Measurements from ENCODE around the gene ACTG1. TPM values are rescaled to one million over a fixed set of nuclear protein-coding genes. Genes with fewer than 3 reads are reported as not detected.

The ACTG1 gene
- total and polyA plus RNA-seq, 2 of the 13 experiments (the other 11 are each of a cell fraction or from before 2014, with no cell fraction given): 973 to 1,138 TPM

DNA sequence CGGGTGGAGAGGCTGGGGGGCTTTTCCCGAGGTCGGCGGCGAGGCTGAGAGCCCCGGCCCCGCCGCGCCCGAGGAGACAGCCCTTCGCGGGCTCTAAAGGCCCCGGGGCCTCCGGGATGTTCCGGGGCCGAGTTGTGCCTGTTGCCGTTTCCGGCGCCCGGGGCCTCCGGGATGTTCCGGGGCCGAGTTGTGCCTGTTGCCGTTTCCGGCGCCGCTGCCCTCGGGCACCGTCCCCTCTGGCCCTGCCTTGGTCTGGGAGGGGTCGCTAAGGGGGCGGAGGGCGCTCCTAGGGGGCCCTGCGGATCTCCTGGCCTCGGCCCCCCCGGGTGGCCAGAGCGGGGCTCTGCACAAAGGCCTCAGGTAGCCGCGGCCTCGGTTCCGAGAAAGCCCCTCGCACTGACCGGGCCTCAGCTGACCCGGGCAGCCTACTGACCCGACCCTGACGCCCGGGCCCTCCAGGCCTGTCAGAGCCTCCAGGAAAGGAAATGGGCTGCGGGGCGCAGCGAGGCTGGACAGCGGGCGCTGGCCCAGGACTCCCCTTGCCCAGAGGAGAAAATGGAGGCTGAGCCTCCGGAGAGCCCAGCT lies 24.2 kb downstream of the ACTG1 start (continued):
- TF ChIP-seq ZNF431 (CRISPR knock-in tag; IDR thresholded peaks at IDR 0.05; ENCODE audit: borderline replicate concordance, low read depth) (no peak), RXRA (CRISPR knock-in tag; IDR thresholded peaks at IDR 0.05) (no peak), TMF1 (CRISPR knock-in tag; IDR thresholded peaks at IDR 0.05; ENCODE audit: low read depth) (no peak), HNRNPL (IDR thresholded peaks at IDR 0.05; ENCODE audit: low read depth, low read length) (peak; percentile 14; the same call in 1 of the 2 replicates), NR2C2 (CRISPR knock-in tag; IDR thresholded peaks at IDR 0.05; ENCODE audit: borderline replicate concordance) (no peak), YY1 (IDR thresholded peaks at IDR 0.05; ENCODE audit: insufficient read depth, insufficient replicate concordance, low read depth, low read length) (no peak), BCL6 (CRISPR knock-in tag; IDR thresholded peaks at IDR 0.05) (0 out of 2 replicates have a peak, but pooled peaks have one; percentile 1), ZNF451 (CRISPR knock-in tag; IDR thresholded peaks at IDR 0.05) (no peak), GTF3A (CRISPR knock-in tag; conservative IDR thresholded peaks at IDR 0.05) (no peak), ZC3H4 (CRISPR knock-in tag; IDR thresholded peaks at IDR 0.05; ENCODE audit: borderline replicate concordance) (no peak), CAMTA2 (CRISPR knock-in tag; IDR thresholded peaks at IDR 0.05; ENCODE audit: borderline replicate concordance) (no peak; the same call in 1 of the 2 replicates), CEBPB (IDR thresholded peaks at IDR 0.05; ENCODE audit: borderline replicate concordance, low read depth, low read length) (no peak), STAT5B (CRISPR knock-in tag; IDR thresholded peaks at IDR 0.05) (0 out of 2 replicates have a peak, but pooled peaks have one; percentile 32), MTF1 (CRISPR knock-in tag; IDR thresholded peaks at IDR 0.05) (no peak)
- TF ChIP-seq, protein P1, sequence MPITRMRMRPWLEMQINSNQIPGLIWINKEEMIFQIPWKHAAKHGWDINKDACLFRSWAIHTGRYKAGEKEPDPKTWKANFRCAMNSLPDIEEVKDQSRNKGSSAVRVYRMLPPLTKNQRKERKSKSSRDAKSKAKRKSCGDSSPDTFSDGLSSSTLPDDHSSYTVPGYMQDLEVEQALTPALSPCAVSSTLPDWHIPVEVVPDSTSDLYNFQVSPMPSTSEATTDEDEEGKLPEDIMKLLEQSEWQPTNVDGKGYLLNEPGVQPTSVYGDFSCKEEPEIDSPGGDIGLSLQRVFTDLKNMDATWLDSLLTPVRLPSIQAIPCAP (CRISPR knock-in tag; IDR thresholded peaks at IDR 0.05; ENCODE audit: low read depth): no peak
- TF ChIP-seq, protein P2, sequence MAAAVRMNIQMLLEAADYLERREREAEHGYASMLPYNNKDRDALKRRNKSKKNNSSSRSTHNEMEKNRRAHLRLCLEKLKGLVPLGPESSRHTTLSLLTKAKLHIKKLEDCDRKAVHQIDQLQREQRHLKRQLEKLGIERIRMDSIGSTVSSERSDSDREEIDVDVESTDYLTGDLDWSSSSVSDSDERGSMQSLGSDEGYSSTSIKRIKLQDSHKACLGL (CRISPR knock-in tag; IDR thresholded peaks at IDR 0.05): 0 out of 2 replicates have a peak, but pooled peaks have one; percentile 1
- TF ChIP-seq, protein P3, sequence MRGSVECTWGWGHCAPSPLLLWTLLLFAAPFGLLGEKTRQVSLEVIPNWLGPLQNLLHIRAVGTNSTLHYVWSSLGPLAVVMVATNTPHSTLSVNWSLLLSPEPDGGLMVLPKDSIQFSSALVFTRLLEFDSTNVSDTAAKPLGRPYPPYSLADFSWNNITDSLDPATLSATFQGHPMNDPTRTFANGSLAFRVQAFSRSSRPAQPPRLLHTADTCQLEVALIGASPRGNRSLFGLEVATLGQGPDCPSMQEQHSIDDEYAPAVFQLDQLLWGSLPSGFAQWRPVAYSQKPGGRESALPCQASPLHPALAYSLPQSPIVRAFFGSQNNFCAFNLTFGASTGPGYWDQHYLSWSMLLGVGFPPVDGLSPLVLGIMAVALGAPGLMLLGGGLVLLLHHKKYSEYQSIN (CRISPR knock-in tag; IDR thresholded peaks at IDR 0.05; ENCODE audit: borderline replicate concordance): no peak
- TF ChIP-seq, protein P4, sequence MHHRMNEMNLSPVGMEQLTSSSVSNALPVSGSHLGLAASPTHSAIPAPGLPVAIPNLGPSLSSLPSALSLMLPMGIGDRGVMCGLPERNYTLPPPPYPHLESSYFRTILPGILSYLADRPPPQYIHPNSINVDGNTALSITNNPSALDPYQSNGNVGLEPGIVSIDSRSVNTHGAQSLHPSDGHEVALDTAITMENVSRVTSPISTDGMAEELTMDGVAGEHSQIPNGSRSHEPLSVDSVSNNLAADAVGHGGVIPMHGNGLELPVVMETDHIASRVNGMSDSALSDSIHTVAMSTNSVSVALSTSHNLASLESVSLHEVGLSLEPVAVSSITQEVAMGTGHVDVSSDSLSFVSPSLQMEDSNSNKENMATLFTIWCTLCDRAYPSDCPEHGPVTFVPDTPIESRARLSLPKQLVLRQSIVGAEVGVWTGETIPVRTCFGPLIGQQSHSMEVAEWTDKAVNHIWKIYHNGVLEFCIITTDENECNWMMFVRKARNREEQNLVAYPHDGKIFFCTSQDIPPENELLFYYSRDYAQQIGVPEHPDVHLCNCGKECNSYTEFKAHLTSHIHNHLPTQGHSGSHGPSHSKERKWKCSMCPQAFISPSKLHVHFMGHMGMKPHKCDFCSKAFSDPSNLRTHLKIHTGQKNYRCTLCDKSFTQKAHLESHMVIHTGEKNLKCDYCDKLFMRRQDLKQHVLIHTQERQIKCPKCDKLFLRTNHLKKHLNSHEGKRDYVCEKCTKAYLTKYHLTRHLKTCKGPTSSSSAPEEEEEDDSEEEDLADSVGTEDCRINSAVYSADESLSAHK (CRISPR knock-in tag; IDR thresholded peaks at IDR 0.05; ENCODE audit: borderline replicate concordance): no peak
- TF ChIP-seq, protein P5, sequence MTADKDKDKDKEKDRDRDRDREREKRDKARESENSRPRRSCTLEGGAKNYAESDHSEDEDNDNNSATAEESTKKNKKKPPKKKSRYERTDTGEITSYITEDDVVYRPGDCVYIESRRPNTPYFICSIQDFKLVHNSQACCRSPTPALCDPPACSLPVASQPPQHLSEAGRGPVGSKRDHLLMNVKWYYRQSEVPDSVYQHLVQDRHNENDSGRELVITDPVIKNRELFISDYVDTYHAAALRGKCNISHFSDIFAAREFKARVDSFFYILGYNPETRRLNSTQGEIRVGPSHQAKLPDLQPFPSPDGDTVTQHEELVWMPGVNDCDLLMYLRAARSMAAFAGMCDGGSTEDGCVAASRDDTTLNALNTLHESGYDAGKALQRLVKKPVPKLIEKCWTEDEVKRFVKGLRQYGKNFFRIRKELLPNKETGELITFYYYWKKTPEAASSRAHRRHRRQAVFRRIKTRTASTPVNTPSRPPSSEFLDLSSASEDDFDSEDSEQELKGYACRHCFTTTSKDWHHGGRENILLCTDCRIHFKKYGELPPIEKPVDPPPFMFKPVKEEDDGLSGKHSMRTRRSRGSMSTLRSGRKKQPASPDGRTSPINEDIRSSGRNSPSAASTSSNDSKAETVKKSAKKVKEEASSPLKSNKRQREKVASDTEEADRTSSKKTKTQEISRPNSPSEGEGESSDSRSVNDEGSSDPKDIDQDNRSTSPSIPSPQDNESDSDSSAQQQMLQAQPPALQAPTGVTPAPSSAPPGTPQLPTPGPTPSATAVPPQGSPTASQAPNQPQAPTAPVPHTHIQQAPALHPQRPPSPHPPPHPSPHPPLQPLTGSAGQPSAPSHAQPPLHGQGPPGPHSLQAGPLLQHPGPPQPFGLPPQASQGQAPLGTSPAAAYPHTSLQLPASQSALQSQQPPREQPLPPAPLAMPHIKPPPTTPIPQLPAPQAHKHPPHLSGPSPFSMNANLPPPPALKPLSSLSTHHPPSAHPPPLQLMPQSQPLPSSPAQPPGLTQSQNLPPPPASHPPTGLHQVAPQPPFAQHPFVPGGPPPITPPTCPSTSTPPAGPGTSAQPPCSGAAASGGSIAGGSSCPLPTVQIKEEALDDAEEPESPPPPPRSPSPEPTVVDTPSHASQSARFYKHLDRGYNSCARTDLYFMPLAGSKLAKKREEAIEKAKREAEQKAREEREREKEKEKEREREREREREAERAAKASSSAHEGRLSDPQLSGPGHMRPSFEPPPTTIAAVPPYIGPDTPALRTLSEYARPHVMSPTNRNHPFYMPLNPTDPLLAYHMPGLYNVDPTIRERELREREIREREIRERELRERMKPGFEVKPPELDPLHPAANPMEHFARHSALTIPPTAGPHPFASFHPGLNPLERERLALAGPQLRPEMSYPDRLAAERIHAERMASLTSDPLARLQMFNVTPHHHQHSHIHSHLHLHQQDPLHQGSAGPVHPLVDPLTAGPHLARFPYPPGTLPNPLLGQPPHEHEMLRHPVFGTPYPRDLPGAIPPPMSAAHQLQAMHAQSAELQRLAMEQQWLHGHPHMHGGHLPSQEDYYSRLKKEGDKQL (CRISPR knock-in tag; IDR thresholded peaks at IDR 0.05; ENCODE audit: low read depth): no peak
